ENCODE data around the gene SARS2.

DNA sequence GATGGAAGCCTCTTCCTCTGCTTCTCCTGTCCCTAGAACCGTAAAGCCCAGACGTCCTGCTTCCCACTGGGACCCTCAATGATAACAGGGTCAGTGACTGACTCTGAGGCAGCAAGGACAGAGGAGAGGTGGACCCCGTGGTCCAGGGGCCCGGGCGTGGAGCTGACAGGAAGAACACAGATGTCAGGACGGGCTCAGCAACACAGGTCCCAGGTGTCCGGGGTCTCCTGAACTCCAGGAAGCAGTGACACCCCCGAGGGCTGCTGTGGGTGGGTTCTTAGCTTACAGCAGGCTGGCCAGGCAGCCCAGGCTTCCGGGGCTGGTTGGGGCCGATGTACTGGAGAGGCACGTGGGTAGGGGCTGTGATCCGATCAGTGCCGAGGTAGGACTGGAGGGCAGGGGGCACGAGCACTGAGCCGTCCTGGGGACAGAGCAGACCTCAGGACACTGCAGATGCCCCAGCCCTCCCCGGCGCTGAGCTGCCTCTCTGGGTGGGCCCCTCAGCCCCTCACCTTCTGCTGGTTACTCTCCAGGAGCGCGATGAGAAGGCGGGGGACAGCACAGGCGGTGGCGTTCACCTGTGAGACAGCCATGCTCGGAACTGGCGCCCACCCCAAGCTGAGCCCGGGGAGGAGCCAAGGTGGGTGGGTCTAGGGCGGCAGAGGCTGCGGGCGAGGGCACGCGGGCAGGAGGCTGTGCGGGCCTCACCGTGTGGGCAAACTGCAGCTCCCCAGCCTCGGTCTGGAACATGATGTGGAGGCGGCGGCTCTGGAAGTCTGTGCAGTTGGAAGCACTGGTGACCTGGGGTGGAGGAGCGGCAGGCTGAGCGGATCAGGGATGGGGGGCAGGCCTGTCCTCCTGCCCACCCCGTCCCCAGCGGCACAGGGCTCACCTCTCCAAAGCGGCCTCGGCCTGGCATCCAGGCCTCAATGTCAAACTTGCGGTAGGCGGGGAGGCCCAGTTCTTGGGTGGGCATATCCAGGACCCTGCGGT lies 14.9 kb downstream of the SARS2 start:
- TF ChIP-seq POLR2AphosphoS5 (IDR thresholded peaks at IDR 0.05; ENCODE audit: borderline replicate concordance, low read depth, low read length) (no peak), EZH2 (IDR thresholded peaks at IDR 0.05) (no peak), FOXP2 (optimal IDR thresholded peaks at IDR 0.05; ENCODE audit: control extremely low read depth, extremely low read length, insufficient read depth) (no peak)
